GM19099 (cell line): ENCODE data around the gene TADA3.

ENCODE experiments used
- POLR2A ChIP-seq: IDR thresholded peaks from 3 replicates; pipeline ENCODE4 v1.6.1; 2011; ENCODE audit warnings: low read depth; ENCODE audit not compliant: insufficient read length; ENCODE audit errors: extremely low read depth

Gene TADA3

GRCh38 chr3:9800529-9800928, 8.3 kb upstream of the TADA3 start:
- TF ChIP-seq POLR2A: no peak

- no peak for TF ChIP-seq POLR2A
Measured at GRCh38 chr3:9797196-9797945, 5.1 kb upstream of the TADA3 start.

- TF ChIP-seq POLR2A: no peak
Measured at GRCh38 chr3:9795207-9795606, 2.9 kb upstream of the TADA3 start.

- no peak for TF ChIP-seq POLR2A
Measured at GRCh38 chr3:9794400-9794799, 2.1 kb upstream of the TADA3 start.

DNA sequence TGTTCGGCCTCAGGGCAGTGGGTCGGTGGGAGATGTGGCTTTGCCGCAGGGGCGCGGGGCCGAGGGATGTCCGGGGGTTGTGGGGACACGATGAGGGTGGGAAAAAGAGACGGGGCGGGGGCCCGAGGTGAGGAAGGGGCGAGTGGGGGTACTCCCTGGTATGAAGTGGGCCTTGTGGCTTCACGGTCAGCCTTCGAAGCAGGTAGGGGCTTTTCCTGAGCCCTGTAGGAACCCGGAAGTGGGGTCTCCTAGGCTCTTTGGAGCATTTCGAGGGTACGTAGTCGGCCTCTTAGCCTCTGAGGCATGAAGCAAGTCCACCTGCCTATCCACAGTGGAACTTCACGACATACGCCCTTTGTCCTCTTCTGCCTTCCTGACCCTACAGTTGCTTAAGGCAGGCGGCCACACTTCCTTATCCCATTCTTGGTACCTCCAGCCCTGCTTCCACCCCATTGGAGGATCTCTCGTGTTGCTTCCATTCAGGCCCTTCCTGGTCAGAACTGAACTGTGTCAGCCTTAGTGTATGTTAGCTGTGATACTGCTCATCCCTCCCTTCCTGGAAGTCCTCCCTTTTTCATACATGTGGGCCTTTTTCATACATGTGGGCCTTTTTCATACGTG, 998 bp upstream of the TADA3 start:
- TF ChIP-seq POLR2A: peak; percentile 21

- no peak for TF ChIP-seq POLR2A
Measured at GRCh38 chr3:9791790-9792404, 376 bp downstream of the TADA3 start.

- TF ChIP-seq POLR2A: no peak
Measured at GRCh38 chr3:9791127-9791526, 1.1 kb downstream of the TADA3 start.

- TF ChIP-seq POLR2A: no peak
Measured at GRCh38 chr3:9787714-9788113, 4.6 kb downstream of the TADA3 start.

GRCh38 chr3:9786825-9787669, 5.2 kb downstream of the TADA3 start:
- no peak for TF ChIP-seq POLR2A

GRCh38 chr3:9786209-9786739, 6.0 kb downstream of the TADA3 start:
- no peak for TF ChIP-seq POLR2A

- TF ChIP-seq POLR2A: no peak
Measured at GRCh38 chr3:9785602-9786001, 6.7 kb downstream of the TADA3 start.

DNA sequence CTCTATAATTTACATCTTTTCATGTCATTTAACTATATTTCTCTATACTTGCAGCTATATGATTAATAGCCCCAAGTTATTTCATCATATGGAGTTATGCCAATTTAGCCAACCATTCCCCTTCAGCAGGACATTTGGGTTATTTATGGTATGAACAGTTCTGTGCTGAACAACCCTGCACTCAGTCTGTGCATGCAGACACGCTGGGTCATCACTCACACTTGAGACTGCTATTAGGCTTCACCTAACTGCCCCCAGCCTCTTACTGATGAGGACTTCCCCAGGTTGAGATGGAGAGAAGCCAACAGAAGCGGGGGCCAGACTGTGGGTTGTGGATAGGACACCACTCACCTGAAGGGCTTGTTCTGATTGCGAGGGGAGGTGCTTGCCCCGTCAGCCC, 7.3 kb downstream of the TADA3 start:
- TF ChIP-seq POLR2A: no peak

GRCh38 chr3:9783954-9784353, 8.3 kb downstream of the TADA3 start:
- TF ChIP-seq POLR2A: no peak

- no peak for TF ChIP-seq POLR2A
Measured at GRCh38 chr3:9782770-9783169, 9.5 kb downstream of the TADA3 start.
